HG03039 (cell line): Measurements from ENCODE around the gene ARHGAP42.
"Not testable (repeated sequence)": the region's sequence is repeated elsewhere in the genome, so short reads cannot be mapped to it uniquely, and the experiment has no call there.

ENCODE experiments used
- ATAC-seq: cut with Tn5 transposase; IDR thresholded peaks from one replicate; pipeline ENCODE4 v1.9.1; 2021; ENCODE audit warnings: mild to moderate bottlenecking, moderate library complexity; ENCODE audit not compliant: unreplicated experiment

ARHGAP42 gene, protein sequence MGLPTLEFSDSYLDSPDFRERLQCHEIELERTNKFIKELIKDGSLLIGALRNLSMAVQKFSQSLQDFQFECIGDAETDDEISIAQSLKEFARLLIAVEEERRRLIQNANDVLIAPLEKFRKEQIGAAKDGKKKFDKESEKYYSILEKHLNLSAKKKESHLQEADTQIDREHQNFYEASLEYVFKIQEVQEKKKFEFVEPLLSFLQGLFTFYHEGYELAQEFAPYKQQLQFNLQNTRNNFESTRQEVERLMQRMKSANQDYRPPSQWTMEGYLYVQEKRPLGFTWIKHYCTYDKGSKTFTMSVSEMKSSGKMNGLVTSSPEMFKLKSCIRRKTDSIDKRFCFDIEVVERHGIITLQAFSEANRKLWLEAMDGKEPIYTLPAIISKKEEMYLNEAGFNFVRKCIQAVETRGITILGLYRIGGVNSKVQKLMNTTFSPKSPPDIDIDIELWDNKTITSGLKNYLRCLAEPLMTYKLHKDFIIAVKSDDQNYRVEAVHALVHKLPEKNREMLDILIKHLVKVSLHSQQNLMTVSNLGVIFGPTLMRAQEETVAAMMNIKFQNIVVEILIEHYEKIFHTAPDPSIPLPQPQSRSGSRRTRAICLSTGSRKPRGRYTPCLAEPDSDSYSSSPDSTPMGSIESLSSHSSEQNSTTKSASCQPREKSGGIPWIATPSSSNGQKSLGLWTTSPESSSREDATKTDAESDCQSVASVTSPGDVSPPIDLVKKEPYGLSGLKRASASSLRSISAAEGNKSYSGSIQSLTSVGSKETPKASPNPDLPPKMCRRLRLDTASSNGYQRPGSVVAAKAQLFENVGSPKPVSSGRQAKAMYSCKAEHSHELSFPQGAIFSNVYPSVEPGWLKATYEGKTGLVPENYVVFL

DNA sequence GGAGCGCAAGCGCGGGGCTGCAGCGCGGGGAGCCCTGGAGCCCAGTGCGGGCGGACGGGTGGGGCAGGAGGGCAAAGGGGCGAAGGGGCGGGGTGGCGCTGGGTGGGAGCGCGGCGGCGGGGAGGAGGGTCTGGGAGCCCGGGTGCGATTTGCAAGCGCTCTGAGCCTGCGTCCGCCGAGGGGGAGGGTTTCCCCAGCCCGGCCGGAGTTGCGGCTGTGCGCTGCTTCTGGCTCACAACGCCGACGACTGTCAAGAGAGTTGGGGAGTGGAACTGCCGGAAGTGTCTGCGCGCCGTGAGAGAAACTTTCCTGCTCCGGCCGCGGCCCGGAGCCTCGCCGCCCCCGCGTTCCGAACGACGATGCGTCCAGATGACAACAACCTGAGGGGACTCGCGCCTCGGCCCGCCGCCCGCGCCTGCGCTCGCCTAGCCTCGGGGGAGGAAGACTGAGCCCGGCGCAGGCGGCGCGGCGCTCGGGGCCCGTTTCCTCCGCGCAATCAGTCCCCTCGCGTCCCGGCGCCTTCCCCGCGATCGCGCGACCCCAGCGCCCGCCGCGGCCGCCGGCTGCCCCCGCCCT is at the start of gene ARHGAP42:
Gene ARHGAP42, plus strand, starts transcription at position 235 of the 576 bp plus-strand sequence. CDS start 391 bp downstream, outside the sequence.
- ATAC-seq = peak; percentile 67

DNA sequence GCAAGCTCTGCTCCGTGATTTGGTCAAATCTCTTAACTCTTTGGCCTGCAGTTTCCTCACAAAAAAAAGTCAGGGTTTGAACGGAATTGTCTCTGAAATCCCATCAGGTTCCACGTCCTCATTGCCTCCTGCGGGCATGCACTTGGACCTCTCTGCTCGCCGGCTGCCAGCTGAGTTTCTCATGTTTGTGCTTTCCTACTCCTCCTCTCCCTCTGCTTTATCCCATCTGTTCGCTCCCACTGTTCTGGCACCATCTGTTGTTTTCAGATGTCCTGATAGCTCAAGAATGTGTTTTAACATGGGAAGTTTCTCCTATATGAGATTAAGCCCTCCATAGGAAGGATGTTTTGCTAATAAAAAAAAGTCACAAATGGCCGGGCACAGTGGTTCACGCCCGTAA is 49.4 kb upstream of the ARHGAP42 start:
- no peak for ATAC-seq

DNA sequence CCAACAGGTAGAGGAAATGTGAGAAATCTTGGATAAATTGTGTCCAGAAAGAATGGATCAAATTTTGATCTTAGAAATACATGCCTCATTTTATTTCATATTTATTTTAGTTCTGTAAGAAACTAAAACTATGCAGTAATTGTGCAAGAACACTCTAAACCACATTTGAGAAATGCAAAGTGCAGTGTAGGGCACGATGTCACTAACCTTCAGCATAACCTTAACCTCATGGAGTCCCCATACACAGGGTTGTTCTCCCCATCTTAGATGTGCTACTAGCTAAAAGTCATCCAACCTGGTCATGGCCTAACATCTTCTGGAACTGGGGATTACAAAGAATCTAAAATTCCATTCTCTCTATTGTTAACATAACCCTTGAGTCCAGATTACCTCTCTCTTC is 48.4 kb upstream of the ARHGAP42 start:
- no peak for ATAC-seq

DNA sequence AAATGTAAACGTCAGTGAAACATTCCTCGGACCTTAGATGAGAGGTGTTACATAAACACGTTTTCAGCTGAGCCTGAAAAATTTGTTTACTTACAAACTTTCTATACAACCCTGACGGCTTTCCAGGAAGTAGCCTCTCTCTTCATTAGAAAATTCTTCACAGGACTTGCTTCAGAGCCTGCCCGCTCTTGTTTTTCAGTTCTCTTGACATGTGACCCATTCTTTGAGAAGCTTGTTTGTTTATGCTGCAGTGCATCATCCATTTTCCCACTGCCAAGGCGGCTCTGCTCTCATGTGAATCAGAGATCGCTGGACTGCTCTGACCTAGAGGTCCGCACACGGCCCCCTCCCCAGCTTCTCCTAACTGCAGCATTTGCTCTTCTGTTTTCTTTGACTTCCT is 47.9 kb upstream of the ARHGAP42 start:
- ATAC-seq = no peak

DNA sequence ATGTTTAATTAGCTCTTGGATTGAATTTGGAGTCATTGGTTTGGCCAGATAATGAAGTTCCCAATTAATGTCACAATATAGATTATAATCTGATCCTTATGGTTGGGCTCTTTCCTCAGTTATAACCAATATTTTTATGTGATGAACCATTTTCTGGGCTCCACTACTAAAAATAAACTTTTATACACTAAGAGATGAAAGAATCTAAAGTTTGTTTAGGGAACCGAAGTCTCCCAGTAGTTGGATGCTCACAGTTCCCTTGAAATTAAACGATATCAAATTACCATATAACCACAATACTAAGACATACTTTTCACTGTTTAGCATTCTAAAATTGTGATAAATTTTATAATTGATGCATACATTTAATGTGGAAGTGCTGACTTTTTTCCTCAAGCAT is 47.0 kb upstream of the ARHGAP42 start:
- no peak for ATAC-seq

DNA sequence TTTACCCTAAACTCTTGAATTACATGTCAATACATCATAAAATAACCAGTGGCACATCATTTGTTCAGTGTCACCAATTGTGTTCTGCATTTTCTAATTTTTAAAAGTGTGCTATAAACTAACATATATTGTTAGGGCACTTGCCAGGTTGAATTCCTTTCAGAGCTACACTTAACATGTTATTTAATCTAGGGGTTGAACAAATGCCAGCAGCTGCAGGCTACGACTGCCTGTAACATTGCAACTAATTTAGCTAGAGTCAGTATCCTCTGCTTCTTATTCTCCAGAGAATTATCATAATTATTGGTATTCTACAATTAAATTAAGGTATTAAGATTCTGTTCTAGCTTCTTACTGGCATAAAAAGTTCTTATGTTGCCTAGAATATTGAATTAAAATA is 46.4 kb upstream of the ARHGAP42 start:
- ATAC-seq = no peak

DNA sequence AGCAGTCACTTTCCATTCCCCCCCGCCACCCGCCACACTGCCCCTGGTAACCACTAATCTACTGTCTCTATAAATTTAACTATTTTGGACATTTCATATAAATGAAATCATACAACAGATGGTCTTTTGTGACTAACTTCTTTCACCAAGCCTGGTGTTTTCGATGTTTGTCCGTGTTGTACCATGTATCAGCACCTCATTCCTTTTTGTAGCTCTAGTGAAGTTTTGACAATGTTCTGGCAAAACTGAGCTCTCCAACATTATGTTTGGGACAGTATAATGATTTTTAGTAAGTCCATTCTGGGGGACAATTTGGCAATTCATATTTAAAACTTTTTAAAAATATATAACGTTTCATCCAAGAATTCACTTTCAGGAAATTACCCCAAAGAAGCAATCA is 45.6 kb upstream of the ARHGAP42 start:
- no peak for ATAC-seq

DNA sequence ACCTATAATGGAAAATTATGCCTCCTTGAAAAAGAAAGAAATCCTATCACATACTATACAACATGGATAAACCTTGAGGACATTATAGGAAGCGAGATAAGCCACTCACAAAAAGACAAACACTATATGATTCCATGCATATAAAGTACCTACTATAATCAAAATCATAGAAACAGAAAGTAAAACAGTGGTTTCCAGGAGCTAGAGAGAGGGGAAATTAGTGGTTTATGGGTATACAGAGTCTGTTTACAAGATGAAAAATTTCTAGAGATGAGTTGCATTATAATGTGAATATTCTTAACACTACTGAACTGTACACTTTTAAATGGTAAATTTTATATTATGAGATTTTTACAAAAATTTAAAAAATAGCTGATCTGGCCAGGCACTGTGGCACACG is 40.5 kb upstream of the ARHGAP42 start:
- ATAC-seq = no peak

DNA sequence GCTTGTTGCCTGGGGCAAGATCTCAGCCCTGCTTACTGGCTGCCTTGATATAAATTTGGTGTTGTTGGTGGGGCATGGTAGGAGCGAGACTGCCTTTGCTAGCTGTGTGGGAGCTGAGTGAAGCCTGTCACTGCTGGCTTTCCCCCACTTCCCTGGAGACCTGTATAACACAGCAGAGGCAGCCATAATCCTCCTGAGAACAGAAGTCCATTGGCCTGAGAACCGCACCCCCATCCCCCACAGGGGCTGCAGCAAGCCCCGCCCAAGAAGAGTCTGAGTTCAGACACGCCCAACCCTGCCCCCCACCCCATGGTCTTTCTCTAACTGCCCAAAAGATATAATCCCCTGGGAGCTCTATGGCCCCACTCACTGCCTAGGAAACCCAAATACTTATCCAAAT is 39.2 kb upstream of the ARHGAP42 start:
- ATAC-seq = no peak

DNA sequence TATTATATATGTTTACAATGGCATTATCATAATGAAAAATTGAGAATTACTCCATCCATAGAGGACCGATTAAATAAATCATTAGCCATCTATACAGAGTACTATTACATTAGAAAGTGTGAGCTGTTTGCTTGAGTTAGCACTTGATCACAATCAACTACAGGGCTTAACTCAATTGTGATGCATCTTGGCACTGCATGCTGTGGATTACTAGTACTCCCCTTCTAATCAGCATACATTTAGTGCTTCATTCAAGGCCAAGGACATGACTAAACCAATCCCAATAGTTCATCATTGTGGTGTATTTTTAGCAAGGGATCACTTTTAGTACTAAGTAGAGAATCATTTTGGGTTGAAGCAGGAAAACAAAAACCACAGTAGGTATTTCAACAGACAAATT is 23.5 kb upstream of the ARHGAP42 start:
- ATAC-seq = no peak

DNA sequence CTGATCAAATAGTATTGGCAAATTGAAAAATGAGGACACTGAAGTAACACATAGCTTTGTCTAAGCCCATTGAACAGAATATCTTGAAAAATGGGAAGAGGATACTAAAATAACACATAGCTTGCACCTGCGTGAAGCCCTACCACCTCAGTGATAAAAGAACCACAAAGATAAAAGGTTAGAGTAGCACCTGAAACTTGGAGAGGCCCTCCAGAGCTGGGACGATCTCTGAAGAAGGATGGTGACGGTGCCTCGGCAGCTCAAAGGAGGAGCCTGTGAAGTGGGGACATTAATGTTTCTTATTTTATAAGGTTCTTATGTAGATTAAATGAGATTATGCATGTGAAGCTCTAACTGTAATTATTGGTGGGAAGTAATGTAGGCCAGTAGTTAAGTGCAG is 23.1 kb upstream of the ARHGAP42 start:
- ATAC-seq = no peak

DNA sequence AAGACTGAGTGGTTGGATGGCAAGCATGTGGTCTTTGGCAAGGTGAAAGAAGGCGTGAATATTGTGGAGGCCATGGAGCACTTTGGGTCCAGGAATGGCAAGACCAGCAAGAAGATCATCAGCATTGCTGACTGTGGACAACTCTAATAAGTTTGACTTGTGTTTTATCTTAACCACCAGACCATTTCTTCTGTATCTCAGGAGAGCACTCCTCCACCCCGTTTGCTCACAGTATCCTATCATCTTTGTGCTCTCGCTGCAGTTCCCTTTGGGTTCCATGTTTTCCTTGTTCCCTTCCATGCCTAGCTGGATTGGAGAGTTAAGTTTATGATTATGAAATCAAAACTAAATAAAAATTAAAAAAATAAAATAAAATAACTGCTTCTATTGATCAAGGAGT is 20.3 kb upstream of the ARHGAP42 start:
- ATAC-seq = not testable (repeated sequence)

DNA sequence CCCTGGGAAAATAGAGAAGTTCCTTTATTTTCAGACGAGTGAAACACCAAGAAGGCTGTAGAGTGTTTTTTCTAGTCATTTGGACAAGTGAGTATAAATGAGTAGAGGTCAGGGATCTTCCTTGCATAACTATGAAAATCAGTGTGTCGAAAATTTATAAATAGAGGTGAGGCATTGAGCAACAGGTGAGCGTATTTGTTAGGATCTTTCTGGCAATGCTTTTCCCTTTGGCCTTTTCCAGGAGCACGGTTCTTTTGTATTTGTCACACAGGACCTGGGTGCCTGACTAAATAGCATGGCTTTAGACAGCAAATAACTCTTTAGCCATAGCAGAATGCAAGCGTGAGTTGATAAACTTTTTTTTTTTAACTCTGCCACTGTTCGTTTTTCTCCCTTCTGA is 19.6 kb upstream of the ARHGAP42 start:
- ATAC-seq = no peak

DNA sequence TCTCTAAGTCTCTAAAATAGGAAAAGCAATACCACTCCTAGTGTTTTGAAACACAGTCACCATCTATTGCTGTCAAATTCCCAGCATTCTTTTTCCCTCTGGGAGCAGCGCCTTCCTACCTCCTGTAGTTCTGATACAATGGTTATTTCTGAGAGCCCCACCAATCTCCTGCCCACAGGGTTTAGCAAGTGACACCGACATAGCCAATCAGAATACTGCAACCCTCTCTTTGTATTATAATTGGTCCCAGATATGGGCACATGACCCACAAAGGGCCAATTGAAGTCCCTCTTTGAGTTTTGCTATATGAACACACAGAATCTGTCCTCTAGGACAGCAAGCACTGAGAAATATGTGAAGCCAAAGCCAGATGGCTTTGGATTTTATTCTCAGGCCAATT is 16.9 kb upstream of the ARHGAP42 start:
- no peak for ATAC-seq

DNA sequence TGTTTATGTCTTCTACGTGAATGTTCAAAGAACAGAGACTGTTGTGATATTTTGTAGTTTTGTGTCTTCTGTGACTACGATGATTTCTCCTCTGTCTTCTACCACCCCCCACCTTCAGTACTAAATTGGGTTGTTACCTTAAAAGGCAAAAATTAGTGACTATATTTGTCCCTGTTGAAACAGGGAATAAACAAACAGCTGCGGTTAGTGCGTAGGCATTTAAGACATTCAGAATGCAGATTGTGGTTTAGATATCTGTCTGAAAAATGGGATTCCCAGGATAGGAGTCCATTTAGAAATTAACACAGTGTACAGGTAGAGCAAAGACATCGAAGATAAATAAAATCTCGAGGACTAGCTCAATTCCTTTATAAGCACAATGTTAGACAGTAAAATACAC is 15.6 kb upstream of the ARHGAP42 start:
- no peak for ATAC-seq

DNA sequence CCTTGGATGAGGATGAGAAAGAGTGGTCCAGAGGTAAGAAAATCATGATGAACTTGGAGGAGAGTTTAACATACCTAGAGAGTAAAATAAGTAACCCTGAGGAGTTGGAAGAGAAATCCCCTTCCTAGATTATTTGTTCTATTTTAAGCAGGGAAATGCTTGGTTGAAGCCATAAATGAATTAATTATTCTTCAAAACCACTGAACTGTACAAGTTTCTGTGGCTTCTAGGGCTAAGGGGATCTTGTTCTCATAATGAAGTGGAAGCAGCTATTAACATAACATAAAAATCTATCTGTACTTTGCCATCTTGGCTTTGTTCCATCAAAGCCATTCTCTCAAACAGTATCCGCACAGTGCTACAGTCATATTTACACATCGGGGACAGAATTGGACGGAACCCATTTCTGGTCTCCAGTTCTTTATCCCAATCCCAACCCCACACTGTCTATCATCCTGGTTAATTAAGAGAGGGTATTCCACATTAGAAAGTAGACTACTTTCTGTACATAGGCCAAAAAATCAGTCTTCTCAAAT is 14.5 kb upstream of the ARHGAP42 start:
- no peak for ATAC-seq

DNA sequence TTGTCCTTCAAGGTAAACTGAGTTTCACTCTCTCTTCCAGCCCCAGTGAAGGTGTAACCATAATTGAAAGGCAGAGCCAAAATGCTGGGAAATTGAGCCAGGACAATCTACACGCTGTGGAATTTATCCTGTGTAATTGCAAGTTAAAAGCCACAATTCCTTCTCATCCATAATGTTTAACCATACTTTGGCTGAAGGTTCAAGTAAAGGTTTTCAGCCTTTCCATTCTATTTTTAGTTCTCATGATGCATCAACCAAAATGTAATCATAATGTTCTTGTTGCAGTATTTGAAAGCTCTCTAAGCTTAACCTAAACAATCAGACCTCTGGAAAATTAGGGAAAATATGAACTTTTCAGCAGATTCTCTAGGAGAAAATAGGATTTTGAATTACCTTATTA is 14.0 kb upstream of the ARHGAP42 start:
- ATAC-seq = no peak

DNA sequence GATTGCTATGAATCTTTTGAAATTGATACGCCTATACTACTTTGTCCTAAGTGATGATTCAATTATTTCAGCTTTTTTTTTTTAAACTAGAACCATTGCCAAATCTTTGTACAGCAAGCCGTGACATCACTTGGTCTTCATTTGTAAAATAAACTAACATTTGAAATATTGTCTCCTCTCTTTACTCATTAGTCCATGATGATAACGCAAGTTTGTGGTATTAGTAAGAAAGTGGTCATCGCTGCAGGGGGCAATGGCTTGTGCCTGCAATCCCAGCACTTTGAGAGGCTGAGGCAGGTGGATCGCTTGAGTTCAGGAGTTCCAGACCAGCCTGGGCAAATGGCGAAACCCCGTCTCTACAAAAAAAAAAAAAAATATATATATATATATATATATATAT is 12.9 kb upstream of the ARHGAP42 start:
- no peak for ATAC-seq

DNA sequence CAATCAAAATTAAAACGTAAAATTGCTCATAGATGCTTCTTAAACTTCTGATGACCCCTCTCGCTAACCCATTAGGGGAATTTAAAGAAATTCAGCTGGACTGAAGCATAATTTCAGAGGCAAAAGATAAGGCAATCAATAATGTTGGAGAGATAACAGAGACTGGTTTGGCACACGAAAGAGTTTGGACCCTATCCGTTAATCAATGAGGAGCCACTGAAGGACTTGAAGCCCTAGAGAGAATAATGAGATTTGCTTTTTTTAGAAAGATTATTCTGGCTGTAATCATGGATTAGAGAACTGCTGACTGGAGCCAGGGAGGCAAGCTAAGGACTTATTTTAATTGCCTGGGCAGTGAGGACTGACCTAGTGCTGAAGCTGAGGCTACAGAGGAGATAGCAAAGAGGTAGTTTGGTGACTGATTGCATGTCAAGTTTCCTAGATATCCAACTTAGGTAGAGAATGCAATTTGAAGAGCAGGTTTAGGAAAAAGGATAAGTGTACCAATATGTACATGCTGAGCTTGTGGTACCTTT is 11.9 kb upstream of the ARHGAP42 start:
- ATAC-seq = no peak

DNA sequence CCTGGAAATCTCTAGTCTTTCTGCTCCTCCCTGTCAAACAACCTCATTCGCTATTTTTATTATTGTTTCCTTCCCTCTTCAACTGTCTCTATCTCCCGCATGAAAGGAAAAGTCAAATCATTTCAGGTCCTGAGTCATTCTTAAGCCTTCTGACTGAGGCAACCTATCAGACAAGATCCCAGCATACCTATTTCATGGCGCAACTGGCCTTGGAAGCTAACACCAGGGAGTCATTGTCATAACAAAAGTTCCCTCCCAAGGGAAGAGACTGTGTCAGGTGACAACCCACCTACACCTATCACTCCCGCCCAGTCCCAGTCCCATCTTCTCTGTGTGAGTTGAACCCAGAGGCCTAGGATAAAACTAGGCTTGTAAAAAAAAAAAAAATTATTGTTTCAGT is 10.2 kb upstream of the ARHGAP42 start:
- no peak for ATAC-seq

DNA sequence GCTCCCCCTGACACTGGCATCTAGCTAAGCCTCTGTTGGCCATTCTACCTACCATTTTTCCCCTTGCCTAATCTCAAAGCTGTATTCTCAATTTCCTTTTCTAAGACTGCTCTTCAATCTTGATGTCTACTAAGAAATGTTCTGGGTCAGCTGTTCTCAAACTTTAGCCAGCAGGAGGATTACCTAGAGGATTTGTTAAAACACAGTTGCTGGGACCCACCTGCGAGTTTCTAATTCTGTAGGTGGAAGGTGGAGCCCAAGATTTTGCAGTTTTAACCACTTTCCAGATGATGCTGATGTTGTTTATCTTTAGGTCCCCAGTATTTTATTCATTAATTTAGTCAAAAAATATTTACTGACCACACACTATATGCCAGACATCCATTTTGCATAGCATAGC is 9.3 kb upstream of the ARHGAP42 start:
- ATAC-seq = no peak
